GM12891 (cell line): ENCODE data around the gene VSNL1.

ENCODE experiments used
- POLR2A ChIP-seq: IDR thresholded peaks from 2 replicates; pipeline ENCODE4 v1.6.1; 2011; ENCODE audit warnings: low read depth, low read length, control low read depth
- POLR2AphosphoS5 ChIP-seq: IDR thresholded peaks from 2 replicates; pipeline ENCODE4 v1.6.1; 2011; ENCODE audit warnings: low read depth, low read length, control low read depth

DNA sequence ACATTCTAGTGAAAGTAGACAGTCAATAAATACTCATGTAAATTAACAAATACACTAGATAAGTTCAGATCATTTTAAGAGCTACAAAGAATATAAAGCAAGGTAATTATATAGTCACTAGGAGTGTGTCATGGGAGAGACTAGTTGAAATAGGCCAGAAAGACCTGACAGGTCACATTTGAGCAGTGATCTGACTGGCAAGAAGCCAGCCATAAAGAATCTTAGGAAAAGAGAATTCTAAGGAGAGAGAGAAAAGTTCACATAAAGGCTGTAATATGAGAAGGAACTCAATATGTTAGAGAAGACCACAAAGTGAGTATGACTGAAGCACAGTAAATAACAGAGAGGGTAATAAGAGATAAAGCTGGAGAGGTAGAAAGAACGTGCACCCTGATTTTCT lies 31.2 kb downstream of the VSNL1 start:
- TF ChIP-seq POLR2A (no peak), POLR2AphosphoS5 (no peak)
